ENCODE results near the gene KCNT1.

Gene KCNT1

GRCh38 chr9:135787317-135787716 is 85.3 kb downstream of the KCNT1 start:
- no peak for DNase-seq

- DNase-seq: no peak
These were observed 86.0 kb downstream of the KCNT1 start for GRCh38 chr9:135787776-135788575.

GRCh38 chr9:135788576-135789300 is 86.8 kb downstream of the KCNT1 start:
- DNase-seq: no peak

GRCh38 chr9:135789838-135790291 is 87.9 kb downstream of the KCNT1 start:
- no peak for DNase-seq

GRCh38 chr9:135790356-135790755 is 88.4 kb downstream of the KCNT1 start:
- DNase-seq: no peak

DNA sequence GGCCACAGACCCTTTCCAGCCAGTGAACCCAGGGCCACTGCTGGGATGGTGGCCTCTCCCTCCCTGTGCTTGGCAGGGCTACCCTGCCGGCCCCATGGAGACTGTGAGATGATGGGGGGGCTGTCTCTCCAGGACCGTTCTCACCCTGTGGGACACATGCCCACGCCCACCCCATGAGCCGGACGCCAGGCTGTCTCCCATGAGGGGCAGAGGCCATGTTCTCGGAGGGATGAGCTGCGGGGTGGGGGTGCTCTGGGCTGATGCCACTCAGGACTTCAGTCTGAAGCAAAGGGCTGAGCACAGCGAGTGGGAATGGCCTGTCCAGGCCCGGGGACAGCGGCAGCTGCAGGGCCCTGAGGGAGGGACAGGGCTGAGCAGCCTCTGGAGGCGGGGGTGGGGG is 88.9 kb downstream of the KCNT1 start:
- no peak for DNase-seq

GRCh38 chr9:135791431-135792267 is 89.7 kb downstream of the KCNT1 start:
- no peak for DNase-seq

GRCh38 chr9:135792268-135793128 is 90.5 kb downstream of the KCNT1 start:
- no peak for DNase-seq

DNA sequence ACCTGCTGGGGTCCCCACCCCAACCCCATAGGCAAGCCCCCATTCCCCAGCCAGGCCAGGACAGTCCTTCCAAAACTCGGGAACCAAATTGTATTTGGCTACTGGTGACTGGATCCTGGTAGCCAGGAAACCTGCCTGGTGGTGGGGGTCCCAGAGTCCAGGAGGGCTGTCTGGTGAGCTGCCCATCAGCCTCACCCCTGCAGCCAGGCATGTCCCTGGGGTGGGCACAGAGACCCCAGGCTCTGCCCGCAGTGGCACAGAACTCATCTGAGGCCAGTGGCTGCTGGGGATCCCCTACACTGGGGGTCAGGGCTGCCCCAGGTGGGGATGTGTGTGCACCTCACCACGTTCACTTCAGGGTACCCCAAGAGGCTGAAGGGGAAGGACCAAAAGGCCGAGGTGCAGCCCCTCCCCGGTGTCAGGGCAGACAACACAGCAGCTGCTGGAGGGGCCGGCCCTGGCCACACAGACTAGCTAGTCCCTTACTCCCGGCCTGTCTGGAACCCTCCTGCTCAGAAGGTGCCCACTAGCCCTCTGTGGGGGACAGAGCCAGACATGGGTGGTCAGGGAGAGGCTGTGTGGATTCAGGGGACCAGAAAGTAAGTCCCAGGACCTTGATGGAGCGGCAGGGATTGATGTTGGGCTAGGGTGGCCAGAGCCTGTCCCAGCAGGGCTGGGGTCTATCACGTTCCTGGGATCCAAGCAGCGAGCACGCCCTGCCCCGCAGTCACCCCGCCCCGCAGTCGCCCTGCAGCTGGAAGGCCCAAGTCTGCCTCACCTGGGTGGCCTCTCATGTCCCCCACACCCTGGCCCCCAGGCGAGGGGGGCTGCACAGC is 91.5 kb downstream of the KCNT1 start:
- DNase-seq: no peak

DNA sequence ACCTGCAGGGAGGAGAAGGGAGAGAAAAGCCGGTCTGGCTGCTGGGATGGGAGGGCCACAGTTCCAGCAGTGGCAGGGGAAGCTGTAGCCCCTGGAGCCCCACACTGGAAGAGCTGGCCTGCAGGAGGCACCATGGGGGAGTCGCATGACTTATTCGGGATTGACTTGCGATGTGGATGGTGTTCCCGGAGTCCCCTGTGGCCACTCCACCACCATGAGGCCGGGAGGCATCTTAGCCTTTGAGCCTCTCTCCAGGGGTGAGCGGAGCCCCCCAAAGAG is 92.0 kb downstream of the KCNT1 start:
- DNase-seq: no peak

DNA sequence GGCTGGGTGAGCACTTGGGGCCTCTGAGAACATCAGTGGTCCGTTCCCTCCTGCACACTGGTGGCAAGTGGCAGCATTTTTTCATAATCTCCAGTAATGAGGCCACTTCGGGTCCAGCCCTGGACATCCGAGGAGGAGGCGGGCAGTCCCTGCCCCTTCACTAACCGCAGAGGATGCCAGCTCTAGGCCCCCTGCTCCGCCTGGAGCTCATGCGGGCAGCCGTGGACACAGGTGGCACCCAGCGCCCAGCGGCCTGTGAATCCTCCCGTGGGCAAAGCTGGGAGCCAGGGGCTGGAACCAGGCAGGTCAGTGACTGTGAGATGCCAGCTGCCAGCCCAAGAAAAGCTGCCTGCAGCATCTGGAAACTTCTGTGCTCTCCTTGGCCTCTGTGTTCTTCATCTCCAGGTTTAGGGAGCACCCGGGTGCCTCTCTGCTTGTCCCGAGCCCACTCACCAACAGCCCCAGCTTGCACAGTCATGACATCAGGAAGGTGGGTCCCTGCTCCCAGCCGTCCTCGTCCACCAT is 92.4 kb downstream of the KCNT1 start:
- no peak for DNase-seq

GRCh38 chr9:135795391-135795790 is 93.4 kb downstream of the KCNT1 start:
- DNase-seq: no peak

DNA sequence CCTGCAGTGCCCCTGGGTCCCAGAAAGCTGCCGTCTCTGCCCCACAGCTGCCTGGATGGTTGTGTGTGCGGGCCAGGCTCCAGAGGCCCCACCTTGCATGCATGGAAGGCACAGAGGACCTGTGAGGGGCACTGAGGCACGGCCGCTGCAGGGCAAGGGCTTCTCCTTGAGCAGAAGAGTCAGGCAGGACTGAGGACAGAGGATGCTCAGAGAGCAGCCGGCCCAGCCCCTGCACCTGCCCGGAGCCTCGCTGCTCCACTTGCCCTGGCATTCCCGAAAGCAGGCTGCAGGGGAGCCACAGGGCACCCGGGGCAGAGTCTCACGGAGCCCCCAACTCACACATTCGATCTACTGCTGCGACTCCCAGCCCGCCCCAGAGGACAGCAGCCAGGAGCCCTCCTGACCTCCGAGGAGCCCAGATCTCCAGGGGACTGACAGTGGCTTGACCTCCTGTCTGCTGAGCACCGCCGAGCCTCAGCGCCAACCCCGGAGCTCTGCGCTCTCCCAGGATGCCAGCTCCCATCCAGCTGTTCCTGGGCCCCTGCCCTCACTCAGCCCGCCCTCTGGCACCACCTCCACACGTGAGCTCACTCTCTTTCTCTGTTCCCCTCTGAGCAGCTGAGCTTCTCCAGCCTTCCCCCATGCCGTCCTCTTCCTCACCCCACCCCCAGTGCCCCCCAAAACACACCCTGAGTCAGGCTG is 95.0 kb downstream of the KCNT1 start:
- DNase-seq: no peak

GRCh38 chr9:135797507-135798262 is 95.7 kb downstream of the KCNT1 start:
- DNase-seq: peak; percentile 39

GRCh38 chr9:135798263-135798585 is 96.2 kb downstream of the KCNT1 start:
- no peak for DNase-seq

GRCh38 chr9:135799261-135799660 is 97.3 kb downstream of the KCNT1 start:
- DNase-seq: no peak

DNA sequence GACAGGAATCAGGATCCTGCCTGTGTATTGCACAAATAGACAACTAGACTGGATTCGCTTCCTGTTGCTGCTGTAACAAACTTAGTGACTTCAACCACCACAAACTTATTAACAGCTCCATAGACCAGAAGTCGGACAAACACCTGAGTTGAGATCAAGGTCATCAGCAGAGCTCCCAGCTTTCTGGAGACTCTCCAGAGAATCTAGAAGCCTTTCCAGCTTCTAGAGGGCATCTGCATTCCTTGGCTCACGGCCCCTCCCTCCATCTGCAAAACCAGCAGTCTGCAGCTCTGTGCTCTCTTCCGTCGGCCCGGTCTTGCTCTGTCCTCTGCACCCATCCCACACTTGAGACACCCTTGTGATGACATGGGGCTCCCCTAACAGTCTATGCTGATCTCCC is 99.1 kb downstream of the KCNT1 start:
- no peak for DNase-seq

DNA sequence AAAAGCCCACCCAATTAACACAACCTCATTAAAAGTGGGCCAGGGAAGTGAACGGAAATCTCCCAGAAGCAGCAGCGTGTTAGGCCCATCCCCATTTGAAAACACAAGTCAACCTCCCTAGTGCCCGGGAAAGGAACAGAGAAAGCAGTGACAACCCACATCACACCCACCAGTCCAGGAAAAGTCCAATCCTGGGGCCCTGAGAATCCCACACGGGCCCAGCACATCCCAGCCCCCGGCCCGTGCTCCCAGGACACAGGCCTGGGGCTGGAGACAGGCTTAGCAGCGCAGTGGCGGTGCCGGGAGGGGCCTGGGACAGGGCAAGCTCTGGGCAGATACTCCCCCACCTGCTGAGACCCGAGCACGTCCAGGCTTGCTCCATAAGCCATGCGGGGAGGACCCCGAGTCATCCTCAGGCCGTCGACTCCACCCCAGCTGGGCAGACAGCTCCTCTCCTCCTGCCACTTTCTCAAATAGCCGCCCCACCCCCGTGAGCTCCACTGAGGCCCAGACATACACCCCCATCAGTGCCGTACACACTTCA is 101.0 kb downstream of the KCNT1 start:
- DNase-seq: no peak

GRCh38 chr9:135803441-135803840 is 101.5 kb downstream of the KCNT1 start:
- no peak for DNase-seq

All from right hindlimb (tissue), 1 donor.